Osteoblast (primary cell): ENCODE data around the gene ACADM. TPM values are rescaled to one million over a fixed set of nuclear protein-coding genes. Genes with fewer than 3 reads are reported as not detected.
A peak's percentile ranks its signal among the peaks of the same experiment; 100 is the strongest.

ENCODE experiments used
- DNase-seq: peaks from one replicate; pipeline ENCODE4 v3.0.0; 2011; ENCODE audit warnings: low spot score, mixed read lengths; ENCODE audit not compliant: insufficient read length; ENCODE audit errors: missing footprints
- H2AFZ ChIP-seq: 2 replicates; pipeline ENCODE4 v1.6.0; 2011; ENCODE audit warnings: mild to moderate bottlenecking, low read length
- H3K27ac ChIP-seq: 2 replicates; pipeline ENCODE4 v1.5.1; 2011; ENCODE audit warnings: mild to moderate bottlenecking, low read depth, low read length, moderate library complexity
- H3K27me3 ChIP-seq: 2 replicates; pipeline ENCODE4 v1.6.0; 2012; ENCODE audit warnings: mild to moderate bottlenecking, control low read depth, inconsistent platforms, low read length, moderate library complexity; ENCODE audit not compliant: insufficient read depth
- H3K36me3 ChIP-seq: 2 replicates; pipeline ENCODE4 v1.5.1; 2011; ENCODE audit warnings: mild to moderate bottlenecking, low read length, control low read depth, moderate library complexity; ENCODE audit not compliant: insufficient read depth
- H3K4me1 ChIP-seq: 2 replicates; pipeline ENCODE4 v1.5.1; 2011; ENCODE audit warnings: mild to moderate bottlenecking, low read length, control low read depth, moderate library complexity; ENCODE audit not compliant: insufficient read depth
- H3K4me2 ChIP-seq: 2 replicates; pipeline ENCODE4 v1.6.0; 2011; ENCODE audit warnings: mild to moderate bottlenecking, low read length; ENCODE audit not compliant: insufficient read depth
- H3K4me3 ChIP-seq: fragments of 200-600 bp; sonication (generic); 3 replicates; pipeline ENCODE4 v1.5.1; 2012; ENCODE audit warnings: mild to moderate bottlenecking, low read length, inconsistent platforms; ENCODE audit not compliant: insufficient read depth
- H3K79me2 ChIP-seq: 2 replicates; pipeline ENCODE4 v1.6.0; 2012; ENCODE audit warnings: mild to moderate bottlenecking, low read length, control low read depth, inconsistent platforms; ENCODE audit not compliant: insufficient read depth
- H3K9me3 ChIP-seq: 2 replicates; pipeline ENCODE4 v1.5.1; 2011; ENCODE audit warnings: low read depth, low read length, control low read depth
- H4K20me1 ChIP-seq: 2 replicates; pipeline ENCODE4 v1.6.0; 2012; ENCODE audit warnings: mild to moderate bottlenecking, low read length, control low read depth; ENCODE audit not compliant: insufficient read depth
- total RNA-seq: library from RNA; depleted of rRNA; stranded (reverse); fragments of >200 nt; gene quantifications from 2 replicates; pipeline ENCODE4 v1.2.3, GENCODE V29; 2012
- TF ChIP-seq, protein P1 (sequence below): IDR thresholded peaks from 2 replicates; pipeline ENCODE4 v1.5.1; 2011; ENCODE audit warnings: mild to moderate bottlenecking, low read depth, low read length, moderate library complexity; ENCODE audit errors: extremely low read depth

ACADM gene
- total RNA-seq, 1 donor: 33.7 TPM

- TF ChIP-seq, protein P1, sequence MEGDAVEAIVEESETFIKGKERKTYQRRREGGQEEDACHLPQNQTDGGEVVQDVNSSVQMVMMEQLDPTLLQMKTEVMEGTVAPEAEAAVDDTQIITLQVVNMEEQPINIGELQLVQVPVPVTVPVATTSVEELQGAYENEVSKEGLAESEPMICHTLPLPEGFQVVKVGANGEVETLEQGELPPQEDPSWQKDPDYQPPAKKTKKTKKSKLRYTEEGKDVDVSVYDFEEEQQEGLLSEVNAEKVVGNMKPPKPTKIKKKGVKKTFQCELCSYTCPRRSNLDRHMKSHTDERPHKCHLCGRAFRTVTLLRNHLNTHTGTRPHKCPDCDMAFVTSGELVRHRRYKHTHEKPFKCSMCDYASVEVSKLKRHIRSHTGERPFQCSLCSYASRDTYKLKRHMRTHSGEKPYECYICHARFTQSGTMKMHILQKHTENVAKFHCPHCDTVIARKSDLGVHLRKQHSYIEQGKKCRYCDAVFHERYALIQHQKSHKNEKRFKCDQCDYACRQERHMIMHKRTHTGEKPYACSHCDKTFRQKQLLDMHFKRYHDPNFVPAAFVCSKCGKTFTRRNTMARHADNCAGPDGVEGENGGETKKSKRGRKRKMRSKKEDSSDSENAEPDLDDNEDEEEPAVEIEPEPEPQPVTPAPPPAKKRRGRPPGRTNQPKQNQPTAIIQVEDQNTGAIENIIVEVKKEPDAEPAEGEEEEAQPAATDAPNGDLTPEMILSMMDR: no peak
- H4K20me1 ChIP-seq: peaks cover 8% of the 10 kb centered on the region
Observed at GRCh38 chr1:75723989-75724471, 479 bp upstream of the ACADM start.

DNA sequence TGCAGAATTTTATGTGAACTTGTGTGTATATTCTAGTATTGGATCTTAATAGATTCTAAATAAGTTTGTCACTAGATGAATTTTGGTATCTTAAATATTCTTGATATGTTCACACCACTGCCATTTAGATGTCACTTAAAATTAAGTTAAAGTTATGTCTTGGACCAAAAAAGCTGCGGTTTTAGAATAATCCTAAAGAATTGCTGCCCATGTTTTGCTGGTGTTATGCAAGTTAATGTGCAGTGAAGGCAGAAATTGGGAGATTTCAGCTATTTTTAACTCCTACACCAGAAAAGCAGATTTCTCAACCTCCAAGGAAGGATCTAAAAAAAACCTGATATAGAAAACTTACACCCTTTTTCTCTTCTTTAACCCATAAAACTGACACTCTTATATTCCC lies 757 bp downstream of the ACADM start:
- H3K79me2 ChIP-seq: peaks cover 38% of the 10 kb centered on the region
- TF ChIP-seq, protein P1: no peak
- peaks cover 9% of the 10 kb centered on the region for H3K4me1 ChIP-seq
- H3K27me3 ChIP-seq: no peaks in the 10 kb centered on the region
- peak overlapping the region; percentile 94 for H3K4me3 ChIP-seq
- peak overlapping the region; percentile 77 for H3K27ac ChIP-seq
- H2AFZ ChIP-seq: peak overlapping the region; percentile 96
- peaks cover 8% of the 10 kb centered on the region for H4K20me1 ChIP-seq
- H3K9me3 ChIP-seq: no peaks in the 10 kb centered on the region
- peak overlapping the region; percentile 85 for H3K4me2 ChIP-seq
- peaks cover 2% of the 10 kb centered on the region for H3K36me3 ChIP-seq
- peak; percentile 39 for DNase-seq

More at GRCh38 chr1:75723989-75724471, 479 bp upstream of the ACADM start:
- H3K27me3 ChIP-seq: no peaks in the 10 kb centered on the region
- peak; percentile 83 for DNase-seq
- H3K27ac ChIP-seq: peak overlapping the region; percentile 77
- H3K4me2 ChIP-seq: peak overlapping the region; percentile 85
- H3K4me3 ChIP-seq: peak overlapping the region; percentile 94
- H3K4me1 ChIP-seq: peaks cover 9% of the 10 kb centered on the region
- H3K79me2 ChIP-seq: peaks cover 34% of the 10 kb centered on the region
- H3K9me3 ChIP-seq: no peaks in the 10 kb centered on the region
- no peaks in the 10 kb centered on the region for H3K36me3 ChIP-seq
- peak overlapping the region; percentile 96 for H2AFZ ChIP-seq

- peak overlapping the region; percentile 85 for H3K4me2 ChIP-seq
- H3K36me3 ChIP-seq: peaks cover 6% of the 10 kb centered on the region
- peaks cover 39% of the 10 kb centered on the region for H3K79me2 ChIP-seq
- peaks cover 8% of the 10 kb centered on the region for H4K20me1 ChIP-seq
- peak; percentile 58 for DNase-seq
- peak overlapping the region; percentile 77 for H3K27ac ChIP-seq
- TF ChIP-seq, protein P1: no peak
- peak overlapping the region; percentile 66 for H2AFZ ChIP-seq
- H3K27me3 ChIP-seq: no peaks in the 10 kb centered on the region
- no peaks in the 10 kb centered on the region for H3K9me3 ChIP-seq
- H3K4me3 ChIP-seq: peak overlapping the region; percentile 94
- peaks cover 9% of the 10 kb centered on the region for H3K4me1 ChIP-seq
Observed at GRCh38 chr1:75725861-75726361, 1.4 kb downstream of the ACADM start.

- peaks cover 41% of the 10 kb centered on the region for H3K79me2 ChIP-seq
- TF ChIP-seq, protein P1: no peak
- H3K4me1 ChIP-seq: peaks cover 15% of the 10 kb centered on the region
- no peaks in the 10 kb centered on the region for H3K27me3 ChIP-seq
- peak overlapping the region; percentile 18 for H3K4me2 ChIP-seq
- peak overlapping the region; percentile 11 for H2AFZ ChIP-seq
- no peaks in the 10 kb centered on the region for H3K9me3 ChIP-seq
- H3K4me3 ChIP-seq: no peak overlapping the region
- H3K36me3 ChIP-seq: peaks cover 6% of the 10 kb centered on the region
- peaks cover 8% of the 10 kb centered on the region for H4K20me1 ChIP-seq
- H3K27ac ChIP-seq: no peak overlapping the region
- DNase-seq: peak; percentile 45
Observed at GRCh38 chr1:75727571-75727970, 3.1 kb downstream of the ACADM start.
